K562 (cell line): Measurements from ENCODE around the gene RCN2. TPM values are rescaled to one million over a fixed set of nuclear protein-coding genes. Genes with fewer than 3 reads are reported as not detected.
A peak's percentile ranks its signal among the peaks of the same experiment; 100 is the strongest.

Experiments
- E2F3 ChIP-seq: fragments of 250-450 bp; sonication (Bioruptor Pico); IDR thresholded peaks from 2 replicates; pipeline ENCODE4 v1.4.0; 2020; ENCODE audit warnings: mild to moderate bottlenecking
- EP400 ChIP-seq: fragments of 450-650 bp; IDR thresholded peaks from 2 replicates; pipeline ENCODE4 v1.6.1; 2017; ENCODE audit warnings: antibody characterized with exemption, mild to moderate bottlenecking, moderate library complexity
- FUS ChIP-seq: fragments of 200-400 bp; formaldehyde crosslinking; optimal IDR thresholded peaks from 2 replicates; pipeline ENCODE3; 2017; ENCODE audit warnings: low read depth, low read length
- SAFB ChIP-seq: fragments of 200-400 bp; formaldehyde crosslinking; IDR thresholded peaks from 2 replicates; pipeline ENCODE4 v1.6.1; 2017; ENCODE audit warnings: low read depth, low read length, borderline replicate concordance
- SIX5 ChIP-seq, 2 experiments: IDR thresholded peaks; 2 replicates each; pipeline ENCODE4 v1.6.1; 2011; ENCODE audit warnings: low read length in 2 of 2, borderline replicate concordance in 1 of 2, low read depth in 1 of 2, mild to moderate bottlenecking in 1 of 2, moderate library complexity in 1 of 2; ENCODE audit not compliant: insufficient read depth in 1 of 2
- SP1 ChIP-seq: sonication (generic); formaldehyde crosslinking; IDR thresholded peaks from 2 replicates; pipeline ENCODE4 v1.8.1; 2022; ENCODE audit warnings: mild to moderate bottlenecking, missing genetic modification reagents
- SREBF2 ChIP-seq: sonication (generic); formaldehyde crosslinking; IDR thresholded peaks from 2 replicates; pipeline ENCODE4 v1.4.0; 2020; ENCODE audit warnings: mild to moderate bottlenecking, missing genetic modification reagents
- STAT5B ChIP-seq: fragments of 250-450 bp; sonication (Bioruptor Pico); IDR thresholded peaks from 2 replicates; pipeline ENCODE4 v1.8.0; 2021; ENCODE audit warnings: mild to moderate bottlenecking, inconsistent platforms
- TGIF2 ChIP-seq: sonication (generic); formaldehyde crosslinking; IDR thresholded peaks from 2 replicates; pipeline ENCODE4 v1.8.1; 2022; ENCODE audit warnings: mild to moderate bottlenecking, missing genetic modification reagents, moderate library complexity
- ZNF24 ChIP-seq: fragments of 450-650 bp; IDR thresholded peaks from 2 replicates; pipeline ENCODE4 v1.6.1; 2016
- ZSCAN29 ChIP-seq: fragments of 450-650 bp; IDR thresholded peaks from 2 replicates; pipeline ENCODE4 v1.6.1; 2017
- polyA plus RNA-seq, 8 experiments: library from polyadenylated mRNA; depleted of rRNA in 4 of 8; stranded (reverse) in 5 of 8; unstranded in 3 of 8; fragments of >200 nt; fragmentation: Nextera tagmentation in 2 of 8; fragmentation: Illumina TruSeq in 1 of 8; extraction: Ambion mirVana in 2 of 8; extraction: Trizol in 1 of 8; gene quantifications; 2 replicates each; pipeline versions ENCODE4 v1.2.1 to v1.2.3, GENCODE V29; 2011 to 2014; ENCODE audit warnings: inconsistent platforms in 1 of 8, missing spikeins in 1 of 8
- total RNA-seq, 7 experiments: library from RNA; depleted of rRNA in 6 of 7; stranded (reverse); fragments of >200 nt in 6 of 7; fragmentation: Illumina TruSeq in 2 of 7; extraction: Trizol in 2 of 7; gene quantifications; 2 replicates each; pipeline versions ENCODE4 v1.2.1 to v1.2.3, GENCODE V29; 2011 to 2021; ENCODE audit warnings: low replicate concordance in 1 of 7
- TF ChIP-seq, protein P1 (sequence below): fragments of 250-450 bp; sonication (Bioruptor Pico); IDR thresholded peaks from 2 replicates; pipeline ENCODE4 v1.4.0; 2020
- TF ChIP-seq, protein P2 (sequence below): sonication (generic); formaldehyde crosslinking; IDR thresholded peaks from 2 replicates; pipeline ENCODE4 v1.8.1; 2023; ENCODE audit warnings: mild to moderate bottlenecking, missing genetic modification reagents
- TF ChIP-seq, protein P3 (sequence below): fragments of 200-800 bp; sonication (Bioruptor generic); IDR thresholded peaks from 2 replicates; pipeline ENCODE4 v1.6.1; 2017; ENCODE audit warnings: missing genetic modification characterization, missing compliant biosample characterization
- TF ChIP-seq, protein P4 (sequence below): fragments of 450-650 bp; IDR thresholded peaks from 2 replicates; pipeline ENCODE4 v1.6.1; 2016; ENCODE audit warnings: low read depth, mild to moderate bottlenecking, moderate library complexity
- TF ChIP-seq, protein P5 (sequence below): fragments of 450-650 bp; conservative IDR thresholded peaks from 2 replicates; pipeline ENCODE4 v1.6.1; 2016; ENCODE audit warnings: missing genetic modification characterization, low read depth, mild to moderate bottlenecking, missing compliant biosample characterization, moderate library complexity

RCN2 gene
- total and polyA plus RNA-seq, 9 of the 15 experiments (the other 6 are each of a cell fraction or from before 2014, with no cell fraction given) = 20.9 to 63.6 (median 52.8) TPM

DNA sequence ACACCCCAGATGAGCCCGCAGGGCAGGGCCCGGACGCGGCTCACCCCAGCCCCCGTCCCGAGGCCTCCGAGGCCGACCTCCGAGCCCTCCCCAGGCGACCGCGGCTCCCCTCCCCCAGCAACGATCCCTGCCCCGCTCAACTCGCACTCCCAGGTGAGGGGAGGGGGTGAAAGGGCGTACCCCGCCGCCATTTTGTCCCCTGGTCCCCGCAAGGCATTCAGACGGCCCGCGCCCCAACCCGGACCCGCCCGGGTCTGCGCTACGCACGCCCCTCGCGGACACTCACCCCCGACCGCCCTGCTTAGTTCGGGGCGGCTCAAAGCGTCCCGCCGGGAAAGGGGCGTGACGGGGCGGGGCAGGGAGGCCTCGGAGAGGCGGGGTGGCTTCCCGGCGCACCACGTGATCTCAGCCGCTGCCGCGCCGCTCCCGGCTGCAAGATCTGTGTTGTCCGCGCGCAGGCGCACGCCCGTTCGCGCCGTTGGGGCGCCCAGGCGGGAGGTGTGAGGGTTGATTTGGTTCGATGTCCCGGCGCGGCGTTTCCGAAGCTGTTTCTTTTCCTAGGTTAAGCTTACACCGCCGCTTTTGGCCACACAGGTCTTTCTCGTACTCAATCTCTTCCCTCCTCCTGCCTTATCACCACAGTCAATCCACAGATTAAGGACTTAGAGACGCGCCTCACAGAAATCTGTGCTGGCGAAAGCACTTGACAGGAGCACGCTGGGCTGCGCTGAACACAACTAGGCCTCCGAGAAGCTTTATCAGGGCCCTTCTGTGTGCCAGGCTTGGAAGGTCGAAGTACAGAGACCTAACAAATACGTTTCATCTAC is 26.3 kb upstream of the RCN2 start, which contains the start of gene SCAPER (continued):
- TF ChIP-seq, protein P1, sequence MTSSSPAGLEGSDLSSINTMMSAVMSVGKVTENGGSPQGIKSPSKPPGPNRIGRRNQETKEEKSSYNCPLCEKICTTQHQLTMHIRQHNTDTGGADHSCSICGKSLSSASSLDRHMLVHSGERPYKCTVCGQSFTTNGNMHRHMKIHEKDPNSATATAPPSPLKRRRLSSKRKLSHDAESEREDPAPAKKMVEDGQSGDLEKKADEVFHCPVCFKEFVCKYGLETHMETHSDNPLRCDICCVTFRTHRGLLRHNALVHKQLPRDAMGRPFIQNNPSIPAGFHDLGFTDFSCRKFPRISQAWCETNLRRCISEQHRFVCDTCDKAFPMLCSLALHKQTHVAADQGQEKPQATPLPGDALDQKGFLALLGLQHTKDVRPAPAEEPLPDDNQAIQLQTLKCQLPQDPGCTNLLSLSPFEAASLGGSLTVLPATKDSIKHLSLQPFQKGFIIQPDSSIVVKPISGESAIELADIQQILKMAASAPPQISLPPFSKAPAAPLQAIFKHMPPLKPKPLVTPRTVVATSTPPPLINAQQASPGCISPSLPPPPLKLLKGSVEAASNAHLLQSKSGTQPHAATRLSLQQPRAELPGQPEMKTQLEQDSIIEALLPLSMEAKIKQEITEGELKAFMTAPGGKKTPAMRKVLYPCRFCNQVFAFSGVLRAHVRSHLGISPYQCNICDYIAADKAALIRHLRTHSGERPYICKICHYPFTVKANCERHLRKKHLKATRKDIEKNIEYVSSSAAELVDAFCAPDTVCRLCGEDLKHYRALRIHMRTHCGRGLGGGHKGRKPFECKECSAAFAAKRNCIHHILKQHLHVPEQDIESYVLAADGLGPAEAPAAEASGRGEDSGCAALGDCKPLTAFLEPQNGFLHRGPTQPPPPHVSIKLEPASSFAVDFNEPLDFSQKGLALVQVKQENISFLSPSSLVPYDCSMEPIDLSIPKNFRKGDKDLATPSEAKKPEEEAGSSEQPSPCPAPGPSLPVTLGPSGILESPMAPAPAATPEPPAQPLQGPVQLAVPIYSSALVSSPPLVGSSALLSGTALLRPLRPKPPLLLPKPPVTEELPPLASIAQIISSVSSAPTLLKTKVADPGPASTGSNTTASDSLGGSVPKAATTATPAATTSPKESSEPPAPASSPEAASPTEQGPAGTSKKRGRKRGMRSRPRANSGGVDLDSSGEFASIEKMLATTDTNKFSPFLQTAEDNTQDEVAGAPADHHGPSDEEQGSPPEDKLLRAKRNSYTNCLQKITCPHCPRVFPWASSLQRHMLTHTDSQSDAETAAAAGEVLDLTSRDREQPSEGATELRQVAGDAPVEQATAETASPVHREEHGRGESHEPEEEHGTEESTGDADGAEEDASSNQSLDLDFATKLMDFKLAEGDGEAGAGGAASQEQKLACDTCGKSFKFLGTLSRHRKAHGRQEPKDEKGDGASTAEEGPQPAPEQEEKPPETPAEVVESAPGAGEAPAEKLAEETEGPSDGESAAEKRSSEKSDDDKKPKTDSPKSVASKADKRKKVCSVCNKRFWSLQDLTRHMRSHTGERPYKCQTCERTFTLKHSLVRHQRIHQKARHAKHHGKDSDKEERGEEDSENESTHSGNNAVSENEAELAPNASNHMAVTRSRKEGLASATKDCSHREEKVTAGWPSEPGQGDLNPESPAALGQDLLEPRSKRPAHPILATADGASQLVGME (CRISPR knock-in tag) = no peak
- peak; percentile 61; the same call in 1 of the 2 replicates for TF ChIP-seq SP1 (CRISPR knock-in tag)
- peak; percentile 9; the same call in 1 of the 2 replicates for TF ChIP-seq E2F3 (CRISPR knock-in tag)
- TF ChIP-seq, protein P2, sequence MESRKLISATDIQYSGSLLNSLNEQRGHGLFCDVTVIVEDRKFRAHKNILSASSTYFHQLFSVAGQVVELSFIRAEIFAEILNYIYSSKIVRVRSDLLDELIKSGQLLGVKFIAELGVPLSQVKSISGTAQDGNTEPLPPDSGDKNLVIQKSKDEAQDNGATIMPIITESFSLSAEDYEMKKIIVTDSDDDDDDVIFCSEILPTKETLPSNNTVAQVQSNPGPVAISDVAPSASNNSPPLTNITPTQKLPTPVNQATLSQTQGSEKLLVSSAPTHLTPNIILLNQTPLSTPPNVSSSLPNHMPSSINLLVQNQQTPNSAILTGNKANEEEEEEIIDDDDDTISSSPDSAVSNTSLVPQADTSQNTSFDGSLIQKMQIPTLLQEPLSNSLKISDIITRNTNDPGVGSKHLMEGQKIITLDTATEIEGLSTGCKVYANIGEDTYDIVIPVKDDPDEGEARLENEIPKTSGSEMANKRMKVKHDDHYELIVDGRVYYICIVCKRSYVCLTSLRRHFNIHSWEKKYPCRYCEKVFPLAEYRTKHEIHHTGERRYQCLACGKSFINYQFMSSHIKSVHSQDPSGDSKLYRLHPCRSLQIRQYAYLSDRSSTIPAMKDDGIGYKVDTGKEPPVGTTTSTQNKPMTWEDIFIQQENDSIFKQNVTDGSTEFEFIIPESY (CRISPR knock-in tag) = peak; percentile 11; the same call in 1 of the 2 replicates
- TF ChIP-seq FUS = no peak
- TF ChIP-seq ZSCAN29 = 0 out of 2 replicates have a peak, but pooled peaks have one; percentile 61
- no peak for TF ChIP-seq SIX5 (IDR thresholded peaks at IDR 0.05; ENCODE audit: borderline replicate concordance in 1 of 2, insufficient read depth in 1 of 2, low read depth in 1 of 2, low read length in 2 of 2)
- TF ChIP-seq, protein P3, sequence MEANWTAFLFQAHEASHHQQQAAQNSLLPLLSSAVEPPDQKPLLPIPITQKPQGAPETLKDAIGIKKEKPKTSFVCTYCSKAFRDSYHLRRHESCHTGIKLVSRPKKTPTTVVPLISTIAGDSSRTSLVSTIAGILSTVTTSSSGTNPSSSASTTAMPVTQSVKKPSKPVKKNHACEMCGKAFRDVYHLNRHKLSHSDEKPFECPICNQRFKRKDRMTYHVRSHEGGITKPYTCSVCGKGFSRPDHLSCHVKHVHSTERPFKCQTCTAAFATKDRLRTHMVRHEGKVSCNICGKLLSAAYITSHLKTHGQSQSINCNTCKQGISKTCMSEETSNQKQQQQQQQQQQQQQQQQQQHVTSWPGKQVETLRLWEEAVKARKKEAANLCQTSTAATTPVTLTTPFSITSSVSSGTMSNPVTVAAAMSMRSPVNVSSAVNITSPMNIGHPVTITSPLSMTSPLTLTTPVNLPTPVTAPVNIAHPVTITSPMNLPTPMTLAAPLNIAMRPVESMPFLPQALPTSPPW = peak; percentile 83
- TF ChIP-seq SAFB = no peak
- no peak for TF ChIP-seq SREBF2 (CRISPR knock-in tag)
- TF ChIP-seq TGIF2 (CRISPR knock-in tag) = 0 out of 2 replicates have a peak, but pooled peaks have one; percentile 46
- TF ChIP-seq ZNF24 = no peak; the same call in 1 of the 2 replicates
- peak; percentile 51; the same call in 1 of the 2 replicates for TF ChIP-seq EP400
- no peak for TF ChIP-seq STAT5B (CRISPR knock-in tag)
- TF ChIP-seq, protein P4, sequence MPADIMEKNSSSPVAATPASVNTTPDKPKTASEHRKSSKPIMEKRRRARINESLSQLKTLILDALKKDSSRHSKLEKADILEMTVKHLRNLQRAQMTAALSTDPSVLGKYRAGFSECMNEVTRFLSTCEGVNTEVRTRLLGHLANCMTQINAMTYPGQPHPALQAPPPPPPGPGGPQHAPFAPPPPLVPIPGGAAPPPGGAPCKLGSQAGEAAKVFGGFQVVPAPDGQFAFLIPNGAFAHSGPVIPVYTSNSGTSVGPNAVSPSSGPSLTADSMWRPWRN = peak; percentile 57; the same call in 1 of the 2 replicates
- TF ChIP-seq, protein P5, sequence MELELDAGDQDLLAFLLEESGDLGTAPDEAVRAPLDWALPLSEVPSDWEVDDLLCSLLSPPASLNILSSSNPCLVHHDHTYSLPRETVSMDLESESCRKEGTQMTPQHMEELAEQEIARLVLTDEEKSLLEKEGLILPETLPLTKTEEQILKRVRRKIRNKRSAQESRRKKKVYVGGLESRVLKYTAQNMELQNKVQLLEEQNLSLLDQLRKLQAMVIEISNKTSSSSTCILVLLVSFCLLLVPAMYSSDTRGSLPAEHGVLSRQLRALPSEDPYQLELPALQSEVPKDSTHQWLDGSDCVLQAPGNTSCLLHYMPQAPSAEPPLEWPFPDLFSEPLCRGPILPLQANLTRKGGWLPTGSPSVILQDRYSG = no peak
